ENCODE measurements around the gene PCDHGA6. TPM values are rescaled to one million over a fixed set of nuclear protein-coding genes. Genes with fewer than 3 reads are reported as not detected.
"Not testable (repeated sequence)": the region's sequence is repeated elsewhere in the genome, so short reads cannot be mapped to it uniquely, and the experiment has no call there.

Gene PCDHGA6
- 4.9 and 5.8 TPM in 2 replicates for total RNA-seq (2014; rRNA removed; shearing (Covaris generic))

DNA sequence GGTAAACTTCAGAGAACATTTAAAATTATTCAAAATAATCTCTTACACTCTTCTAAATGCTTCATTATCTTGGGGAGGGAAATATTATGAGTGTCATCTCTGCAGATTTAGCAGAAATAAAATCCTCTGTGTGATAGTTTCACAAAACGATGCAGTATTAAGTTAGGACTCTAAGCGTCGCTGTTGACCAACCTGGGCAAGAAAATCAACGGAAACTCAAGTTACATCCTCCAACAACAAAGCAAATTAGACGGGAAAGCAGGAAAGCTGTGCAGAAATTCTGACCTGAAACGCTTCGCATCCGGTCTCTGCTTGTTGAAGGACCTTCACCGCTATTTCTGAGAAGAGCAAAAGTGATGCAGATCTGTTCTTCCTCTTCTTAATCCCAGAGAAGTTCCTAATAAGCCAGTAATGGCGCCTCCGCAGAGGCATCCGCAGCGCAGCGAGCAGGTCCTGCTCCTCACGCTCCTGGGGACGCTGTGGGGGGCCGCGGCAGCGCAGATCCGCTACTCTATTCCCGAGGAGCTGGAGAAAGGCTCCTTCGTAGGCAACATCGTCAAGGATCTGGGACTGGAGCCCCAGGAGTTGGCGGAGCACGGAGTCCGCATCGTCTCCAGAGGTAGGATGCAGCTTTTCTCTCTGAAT, at the start of gene PCDHGA6:
TSS of gene PCDHGA6 (plus strand) at position 219 of the 645 bp plus-strand sequence. CDS start at position 412, 193 bp downstream.
- no peaks in the 10 kb centered on the region for H3K4me1 ChIP-seq
- peaks cover 64% of the 10 kb centered on the region for H3K36me3 ChIP-seq
- peaks cover 26% of the 10 kb centered on the region for H3K9me3 ChIP-seq (replicated peaks)
- H3K27ac ChIP-seq, result no peak within 1 kb of the TSS
- H3K27me3 ChIP-seq, result no peaks in the 10 kb centered on the region
- DNase-seq, result no peak
- no peak within 1 kb of the TSS for H3K4me3 ChIP-seq

- H3K4me3 ChIP-seq, result no peak overlapping the region
- no peak overlapping the region for H3K27ac ChIP-seq
- DNase-seq, result no peak
- H3K27me3 ChIP-seq, result no peaks in the 10 kb centered on the region
- no peaks in the 10 kb centered on the region for H3K36me3 ChIP-seq
- peaks cover 10% of the 10 kb centered on the region; the same call in 1 of the 2 replicates for H3K9me3 ChIP-seq (replicated peaks)
- no peaks in the 10 kb centered on the region for H3K4me1 ChIP-seq
These were observed 47.4 kb upstream of the PCDHGA6 start for GRCh38 chr5:141326088-141326854.

- H3K27me3 ChIP-seq, result no peaks in the 10 kb centered on the region
- DNase-seq, result no peak
- H3K36me3 ChIP-seq, result no peaks in the 10 kb centered on the region
- H3K4me3 ChIP-seq, result no peak overlapping the region
- no peak overlapping the region for H3K27ac ChIP-seq
- peaks cover 5% of the 10 kb centered on the region; the same call in 1 of the 2 replicates for H3K9me3 ChIP-seq (replicated peaks)
- no peaks in the 10 kb centered on the region for H3K4me1 ChIP-seq
These were observed 45.5 kb upstream of the PCDHGA6 start for GRCh38 chr5:141328231-141328630.

GRCh38 chr5:141330299-141331080, 43.2 kb upstream of the PCDHGA6 start, which contains the start of gene PCDHGA1:
Gene PCDHGA1, plus strand, starts transcription at chr5:141330514.
- Histone ChIP-seq H3K27ac (peak within 1 kb of the TSS; percentile 38; the same call in 1 of the 2 replicates), H3K4me3 (peak within 1 kb of the TSS; percentile 56), H3K27me3 (no peaks in the 10 kb centered on the region), H3K9me3 (replicated peaks) (peaks cover 9% of the 10 kb centered on the region; the same call in 1 of the 2 replicates), H3K4me1 (no peaks in the 10 kb centered on the region), H3K36me3 (no peaks in the 10 kb centered on the region)
- peak; percentile 62 to 74 for DNase-seq

DNA sequence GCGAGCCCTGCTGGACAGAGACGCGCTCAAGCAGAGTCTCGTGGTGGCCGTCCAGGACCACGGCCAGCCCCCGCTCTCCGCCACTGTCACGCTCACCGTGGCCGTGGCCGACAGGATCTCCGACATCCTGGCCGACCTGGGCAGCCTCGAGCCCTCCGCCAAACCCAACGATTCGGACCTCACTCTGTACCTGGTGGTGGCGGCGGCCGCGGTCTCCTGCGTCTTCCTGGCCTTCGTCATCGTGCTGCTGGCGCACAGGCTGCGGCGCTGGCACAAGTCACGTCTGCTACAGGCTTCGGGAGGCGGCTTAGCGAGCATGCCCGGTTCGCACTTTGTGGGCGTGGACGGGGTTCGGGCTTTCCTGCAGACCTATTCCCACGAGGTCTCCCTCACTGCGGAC, 41.1 kb upstream of the PCDHGA6 start:
- peaks cover 13% of the 10 kb centered on the region; the same call in 1 of the 2 replicates for H3K9me3 ChIP-seq (replicated peaks)
- not testable (repeated sequence) for H3K36me3 ChIP-seq, DNase-seq, H3K4me3 ChIP-seq, H3K27me3 ChIP-seq, H3K4me1 ChIP-seq, H3K27ac ChIP-seq

DNA sequence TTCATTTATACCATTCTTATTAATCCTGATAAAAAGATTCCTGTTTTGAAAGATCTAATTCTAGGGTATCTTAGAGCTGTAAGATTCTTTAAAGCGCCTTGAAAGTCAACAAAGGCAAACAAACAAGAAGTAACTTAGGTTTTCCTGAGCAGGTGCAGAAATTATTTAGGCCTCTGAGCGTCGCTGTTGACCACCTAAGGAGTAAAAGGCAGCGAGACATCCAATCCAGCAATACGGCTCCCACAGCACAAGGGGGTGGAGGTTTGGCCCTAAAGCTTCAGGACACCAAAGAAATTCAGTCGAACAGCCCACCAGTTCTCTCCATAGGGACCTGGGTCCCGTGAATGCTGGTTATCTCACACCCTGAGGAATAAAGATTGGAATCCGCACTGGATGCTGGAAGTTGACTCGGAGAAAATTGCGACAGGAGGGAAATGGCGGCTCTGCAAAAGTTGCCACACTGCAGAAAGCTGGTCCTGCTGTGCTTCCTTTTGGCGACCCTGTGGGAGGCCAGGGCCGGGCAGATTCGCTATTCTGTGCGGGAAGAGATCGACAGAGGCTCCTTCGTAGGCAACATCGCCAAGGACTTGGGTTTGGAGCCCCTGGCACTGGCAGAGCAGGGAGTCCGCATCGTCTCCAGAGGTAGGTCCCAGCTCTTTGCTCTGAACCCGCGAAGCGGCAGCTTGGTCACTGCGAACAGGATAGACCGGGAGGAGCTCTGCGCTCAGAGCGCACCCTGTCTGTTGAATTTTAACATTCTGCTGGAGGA, 35.0 kb upstream of the PCDHGA6 start, which contains the start of gene PCDHGA2:
TSS of gene PCDHGA2 (plus strand) at position 223 of the 769 bp plus-strand sequence.
- H3K27me3 ChIP-seq, result no peaks in the 10 kb centered on the region
- no peak within 1 kb of the TSS for H3K27ac ChIP-seq
- DNase-seq, result peak; percentile 31 to 57
- no peaks in the 10 kb centered on the region for H3K4me1 ChIP-seq
- no peak within 1 kb of the TSS for H3K4me3 ChIP-seq
- 0 out of 2 replicates have a peak, but pooled peaks cover 4% of the 10 kb centered on the region for H3K9me3 ChIP-seq (replicated peaks)
- H3K36me3 ChIP-seq, result no peaks in the 10 kb centered on the region

- DNase-seq; H3K9me3 ChIP-seq (replicated peaks); H3K36me3 ChIP-seq; H3K4me1 ChIP-seq; H3K4me3 ChIP-seq; H3K27ac ChIP-seq; H3K27me3 ChIP-seq: not testable (repeated sequence)
These were observed 32.8 kb upstream of the PCDHGA6 start for GRCh38 chr5:141340781-141341354.

GRCh38 chr5:141342773-141343172, 30.9 kb upstream of the PCDHGA6 start:
- Histone ChIP-seq H3K36me3 (no peaks in the 10 kb centered on the region), H3K27ac (no peak overlapping the region), H3K4me1 (no peaks in the 10 kb centered on the region), H3K4me3 (no peak overlapping the region), H3K9me3 (replicated peaks) (0 out of 2 replicates have a peak, but pooled peaks cover 3% of the 10 kb centered on the region), H3K27me3 (no peaks in the 10 kb centered on the region)
- DNase-seq, result no peak

DNA sequence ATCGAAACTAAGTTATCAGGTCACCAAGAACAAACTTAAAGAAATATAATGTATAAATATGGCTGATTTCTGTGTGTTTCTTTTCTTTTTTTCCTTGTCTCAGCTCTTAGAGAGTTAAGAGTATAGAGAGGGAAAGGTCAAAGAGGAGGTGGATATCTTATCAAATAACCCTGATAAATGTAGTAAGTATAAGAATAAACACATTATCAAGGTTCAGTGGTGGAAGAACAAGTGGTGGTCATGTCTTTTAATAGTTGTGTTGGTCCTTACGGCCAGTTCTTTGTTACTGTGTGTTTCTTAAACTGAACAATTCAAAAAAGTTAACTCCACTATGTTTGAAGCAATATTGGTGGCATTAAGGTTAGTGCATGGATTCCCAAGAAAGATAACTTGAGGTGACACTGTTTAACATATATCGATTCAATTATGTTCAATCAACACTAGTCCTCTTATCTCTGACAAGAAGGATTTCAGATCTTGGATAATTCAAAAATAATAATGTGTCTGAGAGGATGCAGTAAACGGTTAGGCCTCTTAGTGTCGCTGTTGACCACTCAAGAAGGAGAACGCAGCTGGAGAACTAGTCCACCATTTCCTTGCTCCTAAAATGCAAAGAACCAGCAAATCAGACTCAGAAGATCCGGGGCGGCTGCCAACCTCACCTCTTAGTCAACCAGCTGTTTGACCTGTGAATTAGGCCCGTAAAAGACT, 30.3 kb upstream of the PCDHGA6 start, which contains the start of gene PCDHGA3:
TSS of gene PCDHGA3 (plus strand) at position 588 of the 711 bp plus-strand sequence. CDS start 205 bp downstream, outside the sequence.
- H3K4me1 ChIP-seq, result no peaks in the 10 kb centered on the region
- peak in 1 of 2 experiments; percentile 48 for DNase-seq
- no peaks in the 10 kb centered on the region for H3K27me3 ChIP-seq
- no peak within 1 kb of the TSS for H3K4me3 ChIP-seq
- H3K9me3 ChIP-seq (replicated peaks), result peaks cover 3% of the 10 kb centered on the region; the same call in 1 of the 2 replicates
- H3K36me3 ChIP-seq, result no peaks in the 10 kb centered on the region
- H3K27ac ChIP-seq, result no peak within 1 kb of the TSS

DNA sequence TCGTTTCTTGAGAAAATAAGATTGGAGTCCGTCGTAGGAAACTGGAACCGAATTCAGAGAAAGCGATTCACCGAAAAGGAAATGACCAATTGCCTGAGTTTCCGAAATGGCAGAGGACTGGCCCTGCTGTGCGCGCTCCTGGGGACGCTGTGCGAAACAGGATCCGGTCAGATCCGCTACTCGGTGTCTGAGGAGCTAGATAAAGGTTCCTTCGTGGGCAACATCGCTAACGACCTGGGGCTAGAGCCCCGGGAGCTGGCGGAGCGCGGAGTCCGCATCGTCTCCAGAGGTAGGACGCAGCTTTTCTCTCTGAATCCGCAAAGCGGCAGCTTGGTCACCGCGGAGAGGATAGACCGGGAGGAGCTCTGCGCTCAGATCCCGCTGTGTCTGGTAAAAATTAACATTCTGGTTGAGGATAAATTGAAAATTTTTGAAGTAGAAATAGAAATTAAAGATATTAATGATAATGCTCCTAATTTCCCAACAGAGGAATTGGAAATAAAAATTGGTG, 29.7 kb upstream of the PCDHGA6 start:
- Histone ChIP-seq H3K27me3 (no peaks in the 10 kb centered on the region), H3K27ac (no peak overlapping the region), H3K36me3 (no peaks in the 10 kb centered on the region), H3K4me1 (no peaks in the 10 kb centered on the region), H3K9me3 (replicated peaks) (peaks cover 3% of the 10 kb centered on the region; the same call in 1 of the 2 replicates), H3K4me3 (no peak overlapping the region)
- no peak for DNase-seq

GRCh38 chr5:141345327-141345726, 28.4 kb upstream of the PCDHGA6 start:
- Histone ChIP-seq H3K27ac (no peak overlapping the region), H3K27me3 (no peaks in the 10 kb centered on the region), H3K4me3 (no peak overlapping the region), H3K4me1 (no peaks in the 10 kb centered on the region), H3K9me3 (replicated peaks) (peaks cover 3% of the 10 kb centered on the region; the same call in 1 of the 2 replicates), H3K36me3 (no peaks in the 10 kb centered on the region)
- no peak for DNase-seq

DNA sequence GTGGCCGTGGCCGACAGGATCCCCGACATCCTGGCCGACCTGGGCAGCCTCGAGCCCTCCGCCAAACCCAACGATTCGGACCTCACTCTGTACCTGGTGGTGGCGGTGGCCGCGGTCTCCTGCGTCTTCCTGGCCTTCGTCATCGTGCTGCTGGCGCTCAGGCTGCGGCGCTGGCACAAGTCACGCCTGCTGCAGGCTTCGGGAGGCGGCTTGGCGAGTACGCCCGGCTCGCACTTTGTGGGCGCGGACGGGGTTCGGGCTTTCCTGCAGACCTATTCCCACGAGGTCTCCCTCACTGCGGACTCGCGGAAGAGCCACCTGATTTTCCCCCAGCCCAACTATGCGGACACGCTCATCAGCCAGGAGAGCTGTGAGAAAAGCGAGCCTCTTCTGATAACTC, 27.7 kb upstream of the PCDHGA6 start:
- H3K9me3 ChIP-seq (replicated peaks); H3K4me1 ChIP-seq; H3K4me3 ChIP-seq; DNase-seq; H3K36me3 ChIP-seq; H3K27ac ChIP-seq; H3K27me3 ChIP-seq: not testable (repeated sequence)
